H9 (cell line): Measurements from ENCODE around the gene ANKRD55. TPM values are rescaled to one million over a fixed set of nuclear protein-coding genes. Genes with fewer than 3 reads are reported as not detected.

Experiments used
- DNase-seq: peaks from one replicate; pipeline ENCODE4 v3.0.0-alpha.2; 2017
- H2AFZ ChIP-seq: one replicate; pipeline ENCODE4 v1.6.1; 2013; ENCODE audit warnings: mild to moderate bottlenecking, low read length, control low read depth, moderate library complexity
- H2AK5ac ChIP-seq: 2 replicates; pipeline ENCODE4 v1.6.1; 2013; ENCODE audit warnings: low read length, control low read depth, mixed read lengths; ENCODE audit not compliant: insufficient read length
- H2BK120ac ChIP-seq: one replicate; pipeline ENCODE4 v1.6.1; 2013; ENCODE audit warnings: low read depth, mild to moderate bottlenecking, low read length, control low read depth, inconsistent platforms; ENCODE audit not compliant: poor library complexity, severe bottlenecking
- H2BK12ac ChIP-seq: 2 replicates; pipeline ENCODE4 v1.6.1; 2013; ENCODE audit warnings: low read length, control low read depth, mixed read lengths, low read depth; ENCODE audit not compliant: insufficient read length
- H2BK15ac ChIP-seq: 2 replicates; pipeline ENCODE4 v1.6.1; 2013; ENCODE audit warnings: low read depth, low read length, control low read depth
- H2BK20ac ChIP-seq: one replicate; pipeline ENCODE4 v1.6.1; 2013; ENCODE audit warnings: low read depth, mild to moderate bottlenecking, low read length, control low read depth, inconsistent platforms; ENCODE audit not compliant: poor library complexity, severe bottlenecking
- H2BK5ac ChIP-seq: 2 replicates; pipeline ENCODE4 v1.6.1; 2013; ENCODE audit warnings: low read length, control low read depth, mixed read lengths; ENCODE audit not compliant: insufficient read length
- H3K14ac ChIP-seq: 2 replicates; pipeline ENCODE4 v1.6.1; 2013; ENCODE audit warnings: low read length, control low read depth; ENCODE audit not compliant: insufficient read depth
- H3K18ac ChIP-seq: 2 replicates; pipeline ENCODE4 v1.6.1; 2013; ENCODE audit warnings: low read depth, mild to moderate bottlenecking, mixed read lengths, low read length, control low read depth; ENCODE audit not compliant: insufficient read length
- H3K23ac ChIP-seq: 2 replicates; pipeline ENCODE4 v1.6.1; 2013; ENCODE audit warnings: low read length, control low read depth, mixed read lengths, low read depth; ENCODE audit not compliant: insufficient read length
- H3K23me2 ChIP-seq: 2 replicates; pipeline ENCODE4 v1.6.1; 2013; ENCODE audit warnings: low read depth, mild to moderate bottlenecking, mixed read lengths, low read length, control low read depth; ENCODE audit not compliant: insufficient read length, poor library complexity, severe bottlenecking
- H3K27ac ChIP-seq: 2 replicates; pipeline ENCODE4 v1.5.1; 2013; ENCODE audit warnings: low read length, control low read depth, mixed read lengths, low read depth; ENCODE audit not compliant: insufficient read length
- H3K27me3 ChIP-seq: 2 replicates; pipeline ENCODE4 v1.6.1; 2013; ENCODE audit warnings: low read length, control low read depth, inconsistent platforms; ENCODE audit not compliant: insufficient read depth
- H3K4ac ChIP-seq: 2 replicates; pipeline ENCODE4 v1.6.1; 2013; ENCODE audit warnings: low read depth, mild to moderate bottlenecking, control low read depth, inconsistent platforms, low read length, moderate library complexity
- H3K4me1 ChIP-seq: 2 replicates; pipeline ENCODE4 v1.6.1; 2013; ENCODE audit warnings: low read length, control low read depth, inconsistent platforms; ENCODE audit not compliant: insufficient read depth
- H3K4me2 ChIP-seq: 2 replicates; pipeline ENCODE4 v1.6.1; 2013; ENCODE audit warnings: low read length, control low read depth, mixed read lengths; ENCODE audit not compliant: insufficient read length, insufficient read depth
- H3K56ac ChIP-seq: 2 replicates; pipeline ENCODE4 v1.6.1; 2013; ENCODE audit warnings: low read depth, mild to moderate bottlenecking, mixed read lengths, low read length, control low read depth; ENCODE audit not compliant: insufficient read length
- H3K79me1 ChIP-seq: 2 replicates; pipeline ENCODE4 v1.6.1; 2013; ENCODE audit warnings: low read depth, mild to moderate bottlenecking, moderate library complexity, low read length, control low read depth, inconsistent platforms; ENCODE audit not compliant: insufficient read depth, poor library complexity, severe bottlenecking
- H3K79me2 ChIP-seq: 2 replicates; pipeline ENCODE4 v1.6.1; 2013; ENCODE audit warnings: low read length, control low read depth, inconsistent platforms; ENCODE audit not compliant: insufficient read depth
- H3K9ac ChIP-seq: 2 replicates; pipeline ENCODE4 v1.6.1; 2013; ENCODE audit warnings: low read length, control low read depth, mixed read lengths; ENCODE audit not compliant: insufficient read length; ENCODE audit errors: extremely low read depth
- H3K9me3 ChIP-seq: one replicate; pipeline ENCODE4 v1.6.1; 2013; ENCODE audit warnings: low read depth, low read length, inconsistent platforms; ENCODE audit not compliant: control insufficient read depth
- H3T11ph ChIP-seq: one replicate; pipeline ENCODE4 v1.6.1; 2013; ENCODE audit warnings: mild to moderate bottlenecking, low read length, control low read depth, inconsistent platforms
- H4K20me1 ChIP-seq: one replicate; pipeline ENCODE4 v1.6.1; 2013; ENCODE audit not compliant: control insufficient read depth, insufficient read length, insufficient read depth
- H4K5ac ChIP-seq: 2 replicates; pipeline ENCODE4 v1.6.1; 2013; ENCODE audit warnings: low read depth, mild to moderate bottlenecking, mixed read lengths, low read length, control low read depth; ENCODE audit not compliant: insufficient read length
- H4K8ac ChIP-seq: replicated peaks from 2 replicates; pipeline ENCODE4 v1.6.1; 2013; ENCODE audit warnings: low read length, control low read depth, mixed read lengths, low read depth; ENCODE audit not compliant: insufficient read length
- H4K91ac ChIP-seq: 2 replicates; pipeline ENCODE4 v1.6.1; 2013; ENCODE audit warnings: low read depth, mild to moderate bottlenecking, moderate library complexity, mixed read lengths, low read length, control low read depth; ENCODE audit not compliant: insufficient read length
- H3K27ac Mint-ChIP-seq, 3 experiments: 2 replicates in 2 of 3; 3 replicates in 1 of 3; pipeline ENCODE4 v1.8.0; 2020 to 2021; ENCODE audit warnings: mixed read lengths in 3 of 3, mild to moderate bottlenecking in 1 of 3, moderate library complexity in 1 of 3
- H3K27me3 Mint-ChIP-seq: 2 replicates; pipeline ENCODE4 v1.8.0; 2021; ENCODE audit warnings: low read depth, mild to moderate bottlenecking, moderate library complexity, mixed read lengths
- H3K36me3 Mint-ChIP-seq, 3 experiments: 2 replicates in 2 of 3; 3 replicates in 1 of 3; pipeline ENCODE4 v1.8.0; 2020 to 2021; ENCODE audit warnings: low read depth in 3 of 3, mixed read lengths in 3 of 3; ENCODE audit not compliant: insufficient read depth in 1 of 3
- H3K4me1 Mint-ChIP-seq, 2 experiments: 2 replicates each; pipeline ENCODE4 v1.8.0; 2020; ENCODE audit warnings: mixed read lengths in 2 of 2
- H3K4me3 Mint-ChIP-seq, 2 experiments: 2 replicates in 1 of 2; 3 replicates in 1 of 2; pipeline ENCODE4 v1.8.0; 2020 to 2021; ENCODE audit warnings: mild to moderate bottlenecking in 2 of 2, mixed read lengths in 2 of 2, moderate library complexity in 1 of 2
- H3K9me3 Mint-ChIP-seq, 2 experiments: 2 replicates in 1 of 2; 3 replicates in 1 of 2; pipeline ENCODE4 v1.8.0; 2020; ENCODE audit warnings: mild to moderate bottlenecking in 2 of 2, mixed read lengths in 2 of 2, moderate library complexity in 1 of 2
- CTCF ChIP-seq: fragments of 200-600 bp; sonication (generic); conservative IDR thresholded peaks from 3 replicates; pipeline ENCODE4 v1.8.0; 2021; ENCODE audit warnings: antibody characterized with exemption, mild to moderate bottlenecking
- WGBS: extraction: QIAGEN DNeasy Blood & Tissue Kit; methylation state at CpG from one replicate; pipeline ENCODE4 v1.1.7; 2013; ENCODE audit warnings: missing lambda C conversion rate, low lambda C conversion rate, mixed read lengths; ENCODE audit not compliant: insufficient read length; ENCODE audit errors: extremely low coverage; 5-methylcytosine and 5-hydroxymethylcytosine counted together
- total RNA-seq: library from RNA; stranded (reverse); gene quantifications from 2 replicates; pipeline ENCODE4 v1.2.1, GENCODE V29; 2021

The ANKRD55 gene
- total RNA-seq, 1 experiment from 2014 or later: not detected

- H4K20me1 ChIP-seq: no peaks in the 10 kb centered on the region
- Mint-ChIP-seq H3K27me3 (no peaks in the 10 kb centered on the region), H3K4me3 (no peak overlapping the region), H3K27ac (no peak overlapping the region), H3K9me3 (no peaks in the 10 kb centered on the region), H3K36me3 (no peaks in the 10 kb centered on the region), H3K4me1 (peaks cover 10 to 13% of the 10 kb centered on the region in 2 experiments)
- H3K23ac ChIP-seq: no peak overlapping the region
- no peak overlapping the region for H4K8ac ChIP-seq
- H4K91ac ChIP-seq: no peak overlapping the region
- H4K5ac ChIP-seq: no peak overlapping the region
- H3K27ac ChIP-seq: no peak overlapping the region
- no peak overlapping the region for H2BK5ac ChIP-seq
- H3K9me3 ChIP-seq: no peaks in the 10 kb centered on the region
- H3K14ac ChIP-seq: no peak overlapping the region
- no peak for TF ChIP-seq CTCF
- H2AFZ ChIP-seq: no peak overlapping the region
- no peak overlapping the region for H3K9ac ChIP-seq
- no peak overlapping the region for H3K4ac ChIP-seq
- H3K27me3 ChIP-seq: no peaks in the 10 kb centered on the region
- DNase-seq: no peak
- no peaks in the 10 kb centered on the region for H3K4me1 ChIP-seq
- no peaks in the 10 kb centered on the region for H3K23me2 ChIP-seq
- WGBS: no CpG with 5 or more reads among the region's 3 CpGs
- H2BK120ac ChIP-seq: no peak overlapping the region
- H3K56ac ChIP-seq: no peak overlapping the region
- no peaks in the 10 kb centered on the region for H3K79me1 ChIP-seq
- no peak overlapping the region for H3T11ph ChIP-seq
- H2BK15ac ChIP-seq: no peak overlapping the region
- H2BK20ac ChIP-seq: no peak overlapping the region
- H3K18ac ChIP-seq: no peak overlapping the region
- no peak overlapping the region for H2BK12ac ChIP-seq
- H2AK5ac ChIP-seq: no peak overlapping the region
- H3K4me2 ChIP-seq: no peak overlapping the region
- H3K79me2 ChIP-seq: no peaks in the 10 kb centered on the region
Measured at GRCh38 chr5:56267856-56268255, 34.7 kb upstream of the ANKRD55 start.
